ENCODE data around the gene ZMYND8. TPM values are rescaled to one million over a fixed set of nuclear protein-coding genes. Genes with fewer than 3 reads are reported as not detected.

ZMYND8 gene
- total and polyA plus RNA-seq, 2 of the 8 experiments (the other 6 are each of a cell fraction or from before 2014, with no cell fraction given), result 50.5 to 163 TPM

DNA sequence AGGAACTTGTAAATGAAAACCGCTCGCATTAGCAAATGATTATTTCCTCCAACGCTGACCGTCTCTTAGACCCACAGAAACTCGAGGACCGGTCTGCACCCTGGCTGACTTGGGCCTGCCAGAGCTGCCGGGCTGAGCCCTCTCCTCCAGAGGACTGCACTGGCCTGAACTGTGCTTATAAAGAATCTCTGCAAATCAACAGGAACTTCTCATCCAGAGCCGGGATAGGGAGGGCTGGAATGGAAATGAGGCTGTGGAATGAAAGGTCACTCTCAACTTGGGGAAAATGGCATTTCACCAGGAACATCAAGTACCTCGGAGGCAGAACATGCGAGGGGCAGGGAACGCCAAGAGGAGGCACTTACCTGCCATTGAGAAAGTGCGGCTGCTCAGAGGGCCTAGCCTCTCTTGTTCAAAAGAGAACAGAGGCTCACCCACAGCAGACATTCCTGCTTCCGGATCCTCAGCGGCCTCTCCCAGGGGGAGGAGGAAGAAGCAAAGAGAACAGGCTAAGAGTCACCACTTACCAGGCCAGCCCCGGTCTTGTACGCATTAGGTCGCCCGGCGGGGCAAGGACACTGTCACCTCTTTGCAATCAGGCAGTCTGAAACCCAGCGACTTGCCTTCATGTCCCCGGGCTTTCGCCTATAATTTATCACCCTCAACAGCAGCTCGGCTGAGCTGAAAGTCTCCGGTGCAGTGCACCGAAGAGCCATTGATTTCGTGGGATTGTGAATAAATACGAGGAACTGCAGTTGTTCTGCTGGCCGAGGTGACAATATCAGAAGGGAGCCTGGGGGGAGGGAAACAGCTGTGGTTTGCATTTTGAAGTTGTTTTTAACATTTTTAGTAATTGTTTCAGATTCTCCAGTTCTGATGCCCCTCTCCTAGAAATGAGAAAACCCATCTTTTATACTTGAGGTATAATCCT is 37.6 kb downstream of the ZMYND8 start:
- H3K4me1 ChIP-seq (replicated peaks in 1 of 4; ENCODE audit: control insufficient read depth in 3 of 4, insufficient read depth in 4 of 4, low read length in 3 of 4), result peaks cover 56 to 77% (median 63%) of the 10 kb centered on the region in 4 experiments
- peak overlapping the region; percentile 95 for H4K5ac ChIP-seq (ENCODE audit: insufficient read length, low read depth, low read length)
- WGBS, 2 experiments (ENCODE audit: extremely low coverage in 1 of 2, insufficient coverage in 1 of 2, insufficient read length in 1 of 2, insufficient replicate concordance in 2 of 2, low coverage in 1 of 2, low lambda C conversion rate in 2 of 2, missing lambda C conversion rate in 1 of 2), result 5% methylated on average over 28 of the region's 28 CpGs; no CpG with 5 or more reads in 1 of the 2 experiments
- H3K18ac ChIP-seq (ENCODE audit: extremely low read depth, low read length), result peak overlapping the region; percentile 100
- H3K4me3 ChIP-seq (ENCODE audit: extremely low read depth in 1 of 4, insufficient read depth in 2 of 4, low read depth in 3 of 4, low read length in 4 of 4), result peak overlapping the region; percentile 27 to 58 (median 44)
- no peaks in the 10 kb centered on the region for H4K20me1 ChIP-seq (replicated peaks in 1 of 2; ENCODE audit: control insufficient read depth in 1 of 2, insufficient read depth in 2 of 2, low read length in 2 of 2)
- peak overlapping the region; percentile 94 for H3K4ac ChIP-seq (replicated peaks; ENCODE audit: insufficient read length, low read depth, low read length)
- peak overlapping the region; percentile 97 for H2BK120ac ChIP-seq (replicated peaks; ENCODE audit: low read depth, low read length)
- H4K8ac ChIP-seq (ENCODE audit: extremely low read depth, insufficient read depth, low read length), result peak overlapping the region; percentile 90
- H3K14ac ChIP-seq (ENCODE audit: insufficient read length), result peak overlapping the region; percentile 2
- no peaks in the 10 kb centered on the region for H3K9me3 ChIP-seq (ENCODE audit: insufficient read depth in 2 of 2, low read depth in 1 of 2, low read length in 1 of 2)
- CTCF ChIA-PET (ENCODE audit: partially characterized antibody), result interaction anchor here (0.6 to 2.7 kb wide), 6 partner anchors 10 to 95 kb away, joined by 3 to 10 read pairs (median 3); no protein-coding TSS in a partner anchor
- H2BK15ac ChIP-seq (ENCODE audit: low read length), result peak overlapping the region; percentile 62
- DNase-seq (ENCODE audit: low read depth in 1 of 2, low spot score in 2 of 2) (peak in 1 of 2 experiments; percentile 77), FAIRE-seq (no peak)
- POLR2A ChIA-PET (ENCODE audit: partially characterized antibody), result interaction anchor here (0.7 to 31.3 kb wide), 13 partner anchors 10 to 93 kb away, joined by 3 to 1191 read pairs (median 9); partner anchors contain the start of gene ZMYND8
- H3K23me2 ChIP-seq (ENCODE audit: low read depth, low read length), result peaks cover 12% of the 10 kb centered on the region
- no peak overlapping the region for H3K23ac ChIP-seq (ENCODE audit: insufficient read length)
- peak overlapping the region; percentile 100 for H2BK5ac ChIP-seq (ENCODE audit: low read depth, low read length)
- peak overlapping the region; percentile 82 to 95 (median 90) for H3K9ac ChIP-seq (replicated peaks in 1 of 4; ENCODE audit: extremely low read depth in 1 of 4, low read depth in 3 of 4, low read length in 3 of 4)
- H2AK5ac ChIP-seq (ENCODE audit: low read depth, low read length), result peak overlapping the region; percentile 100
- H4K91ac ChIP-seq (replicated peaks; ENCODE audit: insufficient read length, low read length), result peak overlapping the region; percentile 100
- peak overlapping the region; percentile 77 for H3K56ac ChIP-seq (replicated peaks; ENCODE audit: insufficient read length, low read depth, low read length)
- no peak overlapping the region for H2AFZ ChIP-seq (ENCODE audit: low read length)
- no peaks in the 10 kb centered on the region for H3K27me3 ChIP-seq (replicated peaks in 1 of 4; ENCODE audit: control insufficient read depth in 3 of 4, extremely low read depth in 1 of 4, insufficient read depth in 3 of 4, low read length in 3 of 4)
- H3K36me3 ChIP-seq (ENCODE audit: control insufficient read depth in 2 of 4, insufficient read depth in 4 of 4, low read length in 3 of 4), result no peaks in the 10 kb centered on the region
- peak overlapping the region; percentile 100 for H2BK12ac ChIP-seq (ENCODE audit: low read depth, low read length)
- peak overlapping the region; percentile 72 to 99 for H3K4me2 ChIP-seq (ENCODE audit: insufficient read depth in 1 of 2, low read depth in 2 of 2, low read length in 2 of 2)
- H3K27ac ChIP-seq (ENCODE audit: low read depth, low read length), result peak overlapping the region; percentile 97
- peaks cover 8% of the 10 kb centered on the region for H3K79me1 ChIP-seq (ENCODE audit: low read depth, low read length)
- peak overlapping the region; percentile 100 for H2BK20ac ChIP-seq (ENCODE audit: low read length)
- peaks cover 18 to 75% of the 10 kb centered on the region in 2 experiments for H3K79me2 ChIP-seq (ENCODE audit: control insufficient read depth in 1 of 2, insufficient read depth in 2 of 2, low read length in 2 of 2)
- TF ChIP-seq CREB1 (IDR thresholded peaks at IDR 0.05) (0 out of 2 replicates have a peak, but pooled peaks have one; percentile 6), JUND (IDR thresholded peaks at IDR 0.05; ENCODE audit: low read length) (no peak), RBBP5 (IDR thresholded peaks at IDR 0.05; ENCODE audit: borderline replicate concordance, low read depth, low read length) (peak; percentile 64), TAF1 (IDR thresholded peaks at IDR 0.05; ENCODE audit: low read depth, low read length) (peak; percentile 55), GTF2F1 (IDR thresholded peaks at IDR 0.05; ENCODE audit: borderline replicate concordance, low read depth, low read length) (peak; percentile 13; the same call in 1 of the 2 replicates), BACH1 (IDR thresholded peaks at IDR 0.05; ENCODE audit: low read length) (no peak), YY1 (IDR thresholded peaks at IDR 0.05; ENCODE audit: low read depth, low read length) (0 out of 2 replicates have a peak, but pooled peaks have one; percentile 11), CHD2 (IDR thresholded peaks at IDR 0.05; ENCODE audit: low read length) (0 out of 2 replicates have a peak, but pooled peaks have one; percentile 17), POLR2A (IDR thresholded peaks at IDR 0.05; ENCODE audit: control extremely low read depth in 1 of 2, low read depth in 2 of 2, low read length in 2 of 2) (peak; percentile 35 to 91), JUN (IDR thresholded peaks at IDR 0.05; ENCODE audit: low read depth, low read length) (0 out of 2 replicates have a peak, but pooled peaks have one; percentile 1), POLR2AphosphoS5 (IDR thresholded peaks at IDR 0.05; ENCODE audit: low read depth, low read length) (peak; percentile 91), HDAC6 (IDR thresholded peaks at IDR 0.05; ENCODE audit: low read depth, low read length) (no peak)

All from H1 (cell line).